Activated CD8-positive, alpha-beta memory T cell treated with anti-CD3 and anti-CD28 coated beads for 1 hour (primary cell): ENCODE results near the gene TXNDC16.

ENCODE experiments used
- DNase-seq, 2 donors: peaks; one replicate each; pipeline ENCODE4 v3.0.0-alpha.2; 2020; ENCODE audit warnings: low read depth in 1 of 2; ENCODE audit errors: extremely low read depth in 1 of 2

TXNDC16 gene

DNA sequence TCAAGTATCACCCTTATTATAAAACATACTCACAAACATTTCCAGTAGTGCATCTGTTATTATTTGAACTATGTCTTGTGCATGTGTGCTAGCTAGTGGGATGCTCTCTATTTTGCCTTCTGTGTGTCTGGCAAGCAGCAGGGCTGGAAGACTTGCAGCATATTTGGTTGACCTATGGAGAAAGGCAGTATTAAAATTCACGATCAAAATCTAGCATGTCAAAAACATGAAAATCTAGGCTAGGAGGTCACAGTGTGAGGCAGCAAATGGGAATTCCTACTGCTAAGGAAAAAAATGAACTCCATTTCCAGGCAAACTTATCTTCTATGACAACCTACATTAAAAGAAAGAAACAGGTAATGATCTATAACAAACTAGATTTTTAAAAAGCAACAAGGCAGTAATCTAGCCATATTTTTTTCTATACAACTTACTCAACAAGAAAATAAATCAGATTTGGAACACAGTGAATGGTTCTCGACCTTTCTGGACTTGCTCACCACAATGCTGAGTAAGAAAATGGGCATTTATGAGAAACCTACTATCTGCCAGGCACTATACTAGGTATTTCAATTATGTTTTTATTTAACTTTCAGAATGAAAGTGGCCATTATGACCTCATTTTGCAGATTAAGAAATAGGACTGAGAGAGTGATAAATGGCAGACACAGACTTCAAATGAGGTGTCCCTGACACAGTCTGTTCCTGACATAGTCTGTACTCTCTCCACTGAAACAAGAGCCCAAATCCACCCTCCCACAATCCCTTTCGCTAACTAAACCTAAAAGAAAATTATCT is 96.8 kb downstream of the TXNDC16 start:
- no peak for DNase-seq

GRCh38 chr14:52447236-52447635 is 105.1 kb downstream of the TXNDC16 start:
- no peak for DNase-seq

DNA sequence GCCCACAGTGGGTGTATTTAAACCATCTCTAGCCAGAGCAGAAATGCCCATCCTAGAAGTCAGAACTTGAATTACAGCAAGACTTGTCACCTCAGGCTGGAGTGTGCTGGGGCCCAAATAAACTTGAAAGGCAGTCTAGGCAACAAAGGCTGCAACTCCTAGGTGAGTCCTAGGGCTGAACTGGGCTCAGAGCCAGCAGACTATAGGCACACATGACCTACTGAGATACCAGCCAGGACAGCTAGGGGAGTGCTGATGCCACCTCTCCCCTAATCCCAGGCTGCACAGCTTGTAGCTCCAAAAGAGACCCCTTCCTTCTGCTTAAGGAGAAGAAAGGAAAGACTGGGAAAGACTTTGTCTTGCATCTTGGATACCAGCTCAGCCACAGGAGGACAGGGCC is 106.0 kb downstream of the TXNDC16 start:
- DNase-seq, result no peak

GRCh38 chr14:52443506-52443905 is 108.8 kb downstream of the TXNDC16 start:
- no peak for DNase-seq

- DNase-seq, result no peak
Measured at GRCh38 chr14:52442602-52443001, 109.7 kb downstream of the TXNDC16 start.

GRCh38 chr14:52442166-52442565 is 110.1 kb downstream of the TXNDC16 start:
- no peak for DNase-seq

GRCh38 chr14:52439476-52439875 is 112.8 kb downstream of the TXNDC16 start:
- no peak for DNase-seq

DNA sequence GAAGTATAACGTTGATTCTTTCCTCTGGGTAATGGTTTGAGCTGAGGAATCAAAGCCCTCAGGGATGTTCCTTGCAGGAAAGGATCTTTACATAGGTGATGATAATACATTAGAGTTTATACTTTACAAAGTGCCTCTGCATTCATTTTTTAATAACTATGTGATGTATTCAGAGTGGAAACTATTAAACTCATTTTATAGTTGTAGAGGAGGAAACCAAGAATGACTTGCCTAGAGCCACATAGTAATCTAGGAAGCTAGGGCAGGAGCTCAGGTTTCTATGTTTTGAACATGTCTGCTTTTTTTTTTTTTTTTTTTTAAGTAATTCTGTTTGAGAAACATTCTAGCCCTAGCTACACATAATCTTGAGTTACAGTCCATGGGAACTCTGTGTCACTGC is 117.3 kb downstream of the TXNDC16 start:
- DNase-seq, result no peak

- no peak for DNase-seq
Measured at GRCh38 chr14:52430474-52430873, 121.8 kb downstream of the TXNDC16 start.

- no peak for DNase-seq
Measured at GRCh38 chr14:52429451-52429850, 122.9 kb downstream of the TXNDC16 start.

- no peak for DNase-seq
Measured at GRCh38 chr14:52427460-52427859, 124.8 kb downstream of the TXNDC16 start.

- no peak for DNase-seq
Measured at GRCh38 chr14:52422650-52423356, 129.5 kb downstream of the TXNDC16 start.

DNA sequence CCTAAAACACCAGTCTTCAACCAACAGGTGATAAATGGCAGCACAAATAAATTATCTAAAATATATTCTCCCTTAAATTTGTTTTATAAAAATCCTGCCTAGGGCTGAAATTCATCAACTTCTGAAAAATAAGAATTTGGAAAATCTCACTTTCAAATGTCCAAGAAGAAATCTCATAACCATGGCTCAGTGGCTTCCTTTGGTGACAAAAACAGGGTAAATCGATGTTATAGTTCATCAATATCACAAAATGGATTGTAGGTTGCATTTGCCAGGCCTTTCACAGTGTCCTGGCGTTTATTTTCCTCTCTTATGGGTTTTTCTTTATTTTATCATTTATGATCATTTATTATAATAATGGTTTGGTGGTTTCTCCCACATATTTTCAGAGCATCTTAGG is 135.2 kb downstream of the TXNDC16 start:
- no peak for DNase-seq

DNA sequence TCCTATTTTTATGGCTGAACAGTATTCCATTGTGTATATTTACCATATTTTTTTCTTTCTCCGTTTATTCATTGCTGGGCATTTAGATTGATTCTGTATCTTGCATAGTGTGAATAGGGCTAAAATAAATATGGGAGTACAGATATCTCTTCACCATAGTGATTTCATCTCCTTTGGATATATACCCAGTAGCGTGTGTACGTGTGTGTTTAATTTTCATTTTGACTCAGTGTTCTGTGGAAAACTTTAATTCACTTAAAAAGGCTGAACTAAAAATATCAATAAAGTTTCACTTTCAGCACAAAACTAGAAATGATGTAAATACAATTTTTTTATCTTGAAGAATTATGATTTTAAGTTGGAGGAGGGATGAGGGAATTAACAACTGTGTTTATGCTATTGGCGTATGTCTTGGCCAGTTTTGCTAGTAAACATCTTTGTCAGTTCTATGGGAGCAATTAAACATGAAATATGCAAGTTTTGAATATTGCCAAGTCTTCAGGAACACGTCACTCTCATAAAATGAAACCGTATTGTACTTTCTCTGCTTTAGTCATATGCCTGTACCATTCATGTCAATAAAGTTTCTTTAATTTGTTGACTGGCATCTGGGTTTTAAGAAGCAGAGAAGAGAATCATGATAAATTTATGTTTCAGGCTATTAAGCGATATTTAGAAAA is 138.4 kb downstream of the TXNDC16 start:
- DNase-seq, result no peak

- DNase-seq, result no peak
Measured at GRCh38 chr14:52412426-52412825, 139.9 kb downstream of the TXNDC16 start.

DNA sequence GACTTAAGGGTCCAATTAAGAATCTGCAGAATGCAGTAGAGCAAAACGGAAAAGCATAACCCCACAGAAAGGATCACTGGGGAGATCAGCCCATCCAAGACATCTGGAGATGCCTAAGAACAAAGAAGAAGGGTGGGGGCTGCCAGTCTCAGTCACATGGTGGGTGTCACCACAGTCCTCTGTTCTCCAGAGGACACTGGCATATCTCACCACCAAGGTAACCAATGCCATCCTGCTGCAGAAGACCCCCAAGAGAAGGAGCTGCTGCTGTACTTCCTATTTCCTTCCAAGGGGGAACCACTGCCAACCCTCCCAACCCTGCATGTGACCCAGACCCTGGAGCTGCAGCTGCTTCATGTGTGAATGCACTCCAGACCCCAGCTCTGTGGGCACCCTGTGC is 147.0 kb downstream of the TXNDC16 start:
- no peak for DNase-seq

DNA sequence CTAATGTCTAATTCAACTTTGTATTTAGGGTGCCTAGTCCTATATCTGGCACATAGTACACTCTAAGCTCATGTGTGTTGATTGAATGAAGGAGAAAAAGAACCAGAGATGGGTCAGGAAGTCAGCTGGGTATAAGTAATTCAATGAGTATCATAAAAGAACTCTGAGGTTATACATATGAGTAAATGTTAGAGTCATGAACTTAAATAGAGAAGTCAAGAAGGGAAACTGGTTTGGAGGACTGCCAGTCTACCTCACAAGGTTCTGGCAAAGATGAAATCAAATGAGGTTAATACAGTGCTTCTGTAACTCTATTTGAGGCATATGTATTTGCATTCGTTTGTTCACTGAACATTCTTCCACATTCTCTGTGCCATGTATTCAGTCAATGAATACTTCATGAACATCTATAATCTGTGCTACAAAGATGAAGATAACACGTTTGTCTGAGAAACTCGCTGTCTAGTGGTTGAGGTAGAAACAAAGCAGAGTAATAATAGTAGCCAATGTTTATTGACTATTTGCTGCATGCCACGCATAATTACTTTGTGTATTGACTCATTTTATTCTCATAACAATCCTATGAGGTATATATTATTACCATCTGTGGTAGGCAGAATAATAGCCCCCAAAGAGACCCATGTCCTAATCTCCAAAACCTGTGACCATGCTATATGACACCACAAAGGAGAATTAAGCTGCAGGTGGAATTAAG is 149.3 kb downstream of the TXNDC16 start:
- no peak for DNase-seq

GRCh38 chr14:52400846-52401245 is 151.5 kb downstream of the TXNDC16 start:
- no peak for DNase-seq

- DNase-seq, result no peak
Measured at GRCh38 chr14:52399921-52400595, 152.2 kb downstream of the TXNDC16 start.

GRCh38 chr14:52399104-52399503 is 153.2 kb downstream of the TXNDC16 start:
- DNase-seq, result no peak

- no peak for DNase-seq
Measured at GRCh38 chr14:52397844-52398243, 154.5 kb downstream of the TXNDC16 start.
